K562 (cell line): ENCODE data around the gene SYVN1. TPM values are rescaled to one million over a fixed set of nuclear protein-coding genes. Genes with fewer than 3 reads are reported as not detected.

Experiments
- ATAC-seq: fragments of 200-7000 bp; cut with Tn5 transposase; 3 replicates; pipeline ENCODE4 v1.9.1; 2020; ENCODE audit warnings: moderate library complexity
- BruUV-seq: library from RNA; stranded (reverse); fragments of 400-500 nt; replicated peaks from 2 replicates; lab custom pipeline; 2021; lab: Mats Ljungman, UMichigan
- CTCF ChIA-PET: fragments of 300-600 bp; formaldehyde crosslinking; extraction: SDS; loops from one replicate; lab custom pipeline; 2021; ENCODE audit warnings: low intra/inter-chr PET ratio; lab: Yijun Ruan, JAX
- POLR2A ChIA-PET: fragments of 300-600, 350-650 bp; sonication (Branson Sonifier 250); formaldehyde crosslinking; extraction: SDS; loops from one replicate; lab custom pipeline; 2021; ENCODE audit warnings: antibody characterized with exemption, inconsistent platforms; lab: Yijun Ruan, JAX
- DNase-seq, 4 experiments: peaks; one replicate each; pipeline versions ENCODE4 v3.0.0 to v3.0.0-alpha.2; 2011 to 2018; ENCODE audit warnings: low spot score in 3 of 4, mixed read lengths in 3 of 4; ENCODE audit errors: extremely low read depth in 1 of 4
- FAIRE-seq: peaks from 2 replicates; lab custom pipeline; 2011; peaks lifted over from hg19 to GRCh38; lab: Jason Lieb, UNC
- H2AFZ ChIP-seq: 2 replicates; pipeline ENCODE4 v1.6.0; 2011; ENCODE audit warnings: low read depth, low read length, control low read depth, inconsistent platforms
- H3K27ac ChIP-seq: fragments of 200-600 bp; 3 replicates; pipeline ENCODE4 v1.8.0; 2011; ENCODE audit warnings: low read depth, mild to moderate bottlenecking, control low read depth, inconsistent platforms, low read length, moderate library complexity, mixed read lengths; ENCODE audit errors: extremely low read depth
- H3K27me3 ChIP-seq, 2 experiments: fragments of 300-600 bp in 1 of 2; 2 replicates in 1 of 2; 3 replicates in 1 of 2; pipeline versions ENCODE4 v1.6.0 to v1.8.0; 2011; ENCODE audit warnings: inconsistent platforms in 2 of 2, low read length in 2 of 2, mild to moderate bottlenecking in 1 of 2, mixed read lengths in 1 of 2, moderate library complexity in 1 of 2; ENCODE audit not compliant: control insufficient read depth in 2 of 2, insufficient read depth in 2 of 2
- H3K36me3 ChIP-seq: fragments of 300-600 bp; 3 replicates; pipeline ENCODE4 v1.8.0; 2011; ENCODE audit warnings: mild to moderate bottlenecking, low read length, inconsistent platforms; ENCODE audit not compliant: control insufficient read depth, insufficient read depth
- H3K4me1 ChIP-seq, 2 experiments: fragments of 200-600 bp in 1 of 2; replicated peaks in 1 of 2; 2 replicates in 1 of 2; 3 replicates in 1 of 2; pipeline versions ENCODE4 v1.5.1 to v1.8.0; 2011; ENCODE audit warnings: inconsistent platforms in 2 of 2, low read length in 2 of 2, mild to moderate bottlenecking in 1 of 2, mixed read lengths in 1 of 2, moderate library complexity in 1 of 2; ENCODE audit not compliant: control insufficient read depth in 2 of 2, insufficient read depth in 2 of 2
- H3K4me2 ChIP-seq: 2 replicates; pipeline ENCODE4 v1.6.1; 2011; ENCODE audit warnings: low read length, control low read depth, inconsistent platforms, mixed read lengths; ENCODE audit not compliant: insufficient read depth
- H3K4me3 ChIP-seq: fragments of 200-600 bp; sonication (generic), shearing (Covaris generic); 2 replicates; pipeline ENCODE4 v1.5.1; 2016; ENCODE audit warnings: control low read depth, inconsistent platforms
- H3K79me2 ChIP-seq: fragments of 200-600 bp; 3 replicates; pipeline ENCODE4 v1.8.0; 2011; ENCODE audit warnings: low read length, inconsistent platforms; ENCODE audit not compliant: control insufficient read depth, insufficient read depth
- H3K9ac ChIP-seq, 2 experiments: 2 replicates each; pipeline versions ENCODE4 v1.6.0 to v1.6.1; 2011; ENCODE audit warnings: low read depth in 2 of 2, low read length in 2 of 2, control low read depth in 1 of 2, inconsistent platforms in 1 of 2, mild to moderate bottlenecking in 1 of 2, mixed read lengths in 1 of 2; ENCODE audit not compliant: insufficient read depth in 1 of 2
- H3K9me1 ChIP-seq: one replicate; pipeline ENCODE4 v1.6.0; 2011; ENCODE audit warnings: inconsistent platforms, mild to moderate bottlenecking, low read length, moderate library complexity; ENCODE audit not compliant: control insufficient read depth, insufficient read depth
- H3K9me3 ChIP-seq: replicated peaks from 2 replicates; pipeline ENCODE4 v1.5.1; 2011; ENCODE audit warnings: low read depth, low read length, inconsistent platforms; ENCODE audit not compliant: control insufficient read depth, insufficient read depth
- H4K20me1 ChIP-seq: replicated peaks from 2 replicates; pipeline ENCODE4 v1.6.1; 2011; ENCODE audit warnings: low read length, inconsistent platforms, mixed read lengths; ENCODE audit not compliant: control insufficient read depth, insufficient read depth
- BDP1 ChIP-seq: IDR thresholded peaks from 3 replicates; pipeline ENCODE4 v1.6.1; 2011; ENCODE audit not compliant: insufficient read length, insufficient read depth
- BRCA1 ChIP-seq, 2 experiments: fragments of 450-650 bp in 1 of 2; sonication (generic) in 1 of 2; formaldehyde crosslinking in 1 of 2; IDR thresholded peaks; 2 replicates each; pipeline versions ENCODE4 v1.5.0 to v1.6.1; 2017 to 2020; ENCODE audit warnings: mild to moderate bottlenecking in 1 of 2, missing genetic modification reagents in 1 of 2
- CEBPB ChIP-seq: fragments of 450-650 bp; IDR thresholded peaks from 2 replicates; pipeline ENCODE4 v1.6.1; 2016; ENCODE audit warnings: missing genetic modification characterization, missing compliant biosample characterization
- E2F3 ChIP-seq: fragments of 250-450 bp; sonication (Bioruptor Pico); IDR thresholded peaks from 2 replicates; pipeline ENCODE4 v1.4.0; 2020; ENCODE audit warnings: mild to moderate bottlenecking
- ELF4 ChIP-seq: fragments of 450-650 bp; formaldehyde crosslinking; IDR thresholded peaks from 2 replicates; pipeline ENCODE4 v1.4.0; 2022; ENCODE audit warnings: missing genetic modification characterization
- FOSL1 ChIP-seq: fragments of 200-800 bp; sonication (Bioruptor generic); conservative IDR thresholded peaks from 2 replicates; pipeline ENCODE4 v1.6.1; 2016; ENCODE audit warnings: missing genetic modification characterization, missing compliant biosample characterization
- HINFP ChIP-seq: fragments of 450-650 bp; conservative IDR thresholded peaks from 2 replicates; pipeline ENCODE4 v1.6.1; 2016; ENCODE audit warnings: missing genetic modification characterization, low read depth, mild to moderate bottlenecking, control low read depth, missing compliant biosample characterization
- KLF13 ChIP-seq: fragments of 450-650 bp; IDR thresholded peaks from 2 replicates; pipeline ENCODE4 v1.6.1; 2016; ENCODE audit warnings: missing genetic modification characterization, low read depth, mild to moderate bottlenecking, missing compliant biosample characterization, moderate library complexity, borderline replicate concordance
- TCF7L2 ChIP-seq: fragments of 150-350 bp; IDR thresholded peaks from 2 replicates; pipeline ENCODE4 v1.6.1; 2016; ENCODE audit warnings: low read depth, mild to moderate bottlenecking, low read length, moderate library complexity
- ZBTB33 ChIP-seq: sonication (generic); formaldehyde crosslinking; IDR thresholded peaks from 2 replicates; pipeline ENCODE4 v1.8.1; 2023; ENCODE audit warnings: mild to moderate bottlenecking, missing genetic modification reagents
- WGBS: fragments of 100-300 bp; shearing (Covaris generic); methylation state at CpG from one replicate; pipeline ENCODE4 v1.1.6; 2016; ENCODE audit warnings: low coverage, mixed read lengths; ENCODE audit not compliant: insufficient coverage; ENCODE audit errors: missing lambda C conversion rate; 5-methylcytosine and 5-hydroxymethylcytosine counted together
- in situ Hi-C: fragments of 300-500 bp; cut with MboI; formaldehyde crosslinking; loops from 4 replicates; pipeline ENCODE4 v1.15.0; 2018; ENCODE audit warnings: inconsistent platforms, mixed read lengths
- intact Hi-C: fragments of 100-400 bp; cut with micrococcal nuclease; formaldehyde crosslinking; loops from 2 replicates; pipeline ENCODE4 v1.14.2; 2022
- polyA plus RNA-seq, 8 experiments: library from polyadenylated mRNA; depleted of rRNA in 4 of 8; stranded (reverse) in 5 of 8; unstranded in 3 of 8; fragments of >200 nt; fragmentation: Nextera tagmentation in 2 of 8; fragmentation: Illumina TruSeq in 1 of 8; extraction: Ambion mirVana in 2 of 8; extraction: Trizol in 1 of 8; gene quantifications; 2 replicates each; pipeline versions ENCODE4 v1.2.1 to v1.2.3, GENCODE V29; 2011 to 2014; ENCODE audit warnings: inconsistent platforms in 1 of 8, missing spikeins in 1 of 8
- total RNA-seq, 7 experiments: library from RNA; depleted of rRNA in 6 of 7; stranded (reverse); fragments of >200 nt in 6 of 7; fragmentation: Illumina TruSeq in 2 of 7; extraction: Trizol in 2 of 7; gene quantifications; 2 replicates each; pipeline versions ENCODE4 v1.2.1 to v1.2.3, GENCODE V29; 2011 to 2021; ENCODE audit warnings: low replicate concordance in 1 of 7

Gene SYVN1
- total and polyA plus RNA-seq, 9 of the 15 experiments (the other 6 are each of a cell fraction or from before 2014, with no cell fraction given) = 0.41 to 47.4 (median 9.9) TPM

DNA sequence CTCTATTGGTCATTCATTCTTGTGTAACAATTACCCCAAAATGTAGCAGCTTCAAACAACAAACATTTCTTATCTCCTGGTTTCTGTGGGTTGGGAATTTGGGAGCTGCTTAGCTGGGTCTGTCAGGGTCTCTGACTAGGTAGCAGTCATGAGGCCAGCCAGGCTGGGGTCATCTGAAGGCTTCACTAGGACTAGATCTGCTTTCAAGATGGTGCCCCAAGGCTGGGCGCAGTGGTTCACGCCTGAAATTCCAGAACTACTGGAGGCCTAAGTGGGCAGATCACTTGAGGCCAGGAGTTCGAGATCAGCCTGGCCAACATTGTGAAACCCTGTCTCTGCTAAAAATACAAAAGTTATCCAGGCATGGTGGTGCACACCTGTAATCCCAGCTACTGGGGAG is 22.6 kb upstream of the SYVN1 start:
- H3K4me1 ChIP-seq = peaks cover 7 to 10% of the 10 kb centered on the region in 2 experiments; a peak in 4 of 5 replicates
- H2AFZ ChIP-seq = no peak overlapping the region
- no peaks in the 10 kb centered on the region for H4K20me1 ChIP-seq
- no peaks in the 10 kb centered on the region for H3K36me3 ChIP-seq
- no peak for ATAC-seq
- DNase-seq = no peak
- no TSS peak for BruUV-seq
- 70% methylated on average over 3 of the region's 3 CpGs for WGBS
- H3K4me3 ChIP-seq = no peak overlapping the region
- H3K4me2 ChIP-seq = no peak overlapping the region
- TF ChIP-seq CEBPB (tag) = 0 out of 2 replicates have a peak, but pooled peaks have one; percentile 7
- no peak for TF ChIP-seq ZBTB33 (CRISPR knock-in tag)
- ChIA-PET POLR2A (interaction anchor here (0.6 to 5.4 kb wide), 4 partner anchors 8 to 153 kb away, joined by 4 to 39 read pairs (median 6); partner anchors contain the start of gene SPDYC), CTCF (interaction anchor here (0.6 kb wide), 1 partner anchor 13 kb away, joined by 3 read pairs; no protein-coding TSS in a partner anchor)
- peak overlapping the region in 1 of 2 experiments; percentile 45; a peak in 1 of 4 replicates for H3K9ac ChIP-seq
- no peak for FAIRE-seq
- intact Hi-C loops = no loop called here
- no peak overlapping the region for H3K27ac ChIP-seq
- no peaks in the 10 kb centered on the region for H3K79me2 ChIP-seq
- no peaks in the 10 kb centered on the region for H3K27me3 ChIP-seq
- in situ Hi-C loops = no loop called here
- H3K9me3 ChIP-seq = no peaks in the 10 kb centered on the region
- no peaks in the 10 kb centered on the region for H3K9me1 ChIP-seq

DNA sequence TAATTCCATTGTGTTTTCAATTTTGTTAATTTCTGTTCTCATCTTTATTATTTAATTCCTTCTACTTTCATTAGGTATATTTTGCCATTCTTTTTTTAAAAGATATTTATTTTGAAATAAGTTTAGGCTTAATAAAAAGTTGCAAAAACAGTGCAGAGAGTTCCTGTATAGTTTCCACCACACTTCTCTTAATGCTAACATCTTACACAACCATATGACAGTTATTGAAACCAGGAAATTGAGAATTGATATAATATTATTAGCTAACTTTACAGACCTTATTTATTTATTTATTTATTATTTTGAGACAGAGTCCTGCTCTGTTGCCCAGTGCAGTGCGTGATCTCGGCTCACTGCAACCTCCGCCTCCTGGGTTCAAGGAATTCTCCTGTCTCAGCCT is 21.9 kb upstream of the SYVN1 start:
- H3K4me2 ChIP-seq = no peak overlapping the region
- H3K4me1 ChIP-seq = peaks cover 8 to 11% of the 10 kb centered on the region in 2 experiments
- no peaks in the 10 kb centered on the region for H3K9me1 ChIP-seq
- CTCF ChIA-PET = no interaction called here
- H3K27ac ChIP-seq = no peak overlapping the region
- no peak overlapping the region for H2AFZ ChIP-seq
- no peaks in the 10 kb centered on the region for H3K79me2 ChIP-seq
- no peaks in the 10 kb centered on the region for H3K27me3 ChIP-seq
- DNase-seq (no peak), ATAC-seq (no peak), FAIRE-seq (no peak)
- in situ Hi-C loops (no loop called here), intact Hi-C loops (no loop called here)
- H3K4me3 ChIP-seq = no peak overlapping the region
- POLR2A ChIA-PET = interaction anchor here (2.1 to 5.4 kb wide), 2 partner anchors 9 to 14 kb away, joined by 5 to 39 read pairs; partner anchors contain the start of gene SPDYC
- H3K36me3 ChIP-seq = no peaks in the 10 kb centered on the region
- no peak overlapping the region for H3K9ac ChIP-seq
- 96% methylated on average over 3 of the region's 3 CpGs for WGBS
- no peaks in the 10 kb centered on the region for H3K9me3 ChIP-seq
- no peaks in the 10 kb centered on the region for H4K20me1 ChIP-seq
- no TSS peak for BruUV-seq
- TF ChIP-seq ELF4 = no peak
- TF ChIP-seq BRCA1 (IDR thresholded peaks at IDR 0.05) = no peak
- no peak for TF ChIP-seq BRCA1 (CRISPR knock-in tag; IDR thresholded peaks at IDR 0.05)
- no peak for TF ChIP-seq TCF7L2
- no peak for TF ChIP-seq KLF13
- no peak for TF ChIP-seq FOSL1 (tag)
- TF ChIP-seq HINFP = no peak
- no peak for TF ChIP-seq BDP1
- no peak for TF ChIP-seq E2F3 (CRISPR knock-in tag)
